AG08396 (cell line): Measurements from ENCODE around the gene HAUS8.
A peak's percentile ranks its signal among the peaks of the same experiment; 100 is the strongest.

Source experiments
- DNase-seq: peaks from one replicate; pipeline ENCODE4 v3.0.0; 2012; ENCODE audit warnings: low spot score, mixed read lengths

HAUS8 gene

GRCh38 chr19:17075864-17076542, 751 bp upstream of the HAUS8 start:
- DNase-seq = peak; percentile 41

- DNase-seq = no peak
Observed at GRCh38 chr19:17074634-17075034, 618 bp downstream of the HAUS8 start.

- DNase-seq = no peak
Observed at GRCh38 chr19:17073869-17074633, 1.2 kb downstream of the HAUS8 start.

- DNase-seq = no peak
Observed at GRCh38 chr19:17070912-17071311, 4.3 kb downstream of the HAUS8 start.

GRCh38 chr19:17070421-17070820, 4.8 kb downstream of the HAUS8 start:
- DNase-seq = no peak

GRCh38 chr19:17069193-17069592, 6.1 kb downstream of the HAUS8 start:
- no peak for DNase-seq

- DNase-seq = no peak
Observed at GRCh38 chr19:17063428-17063827, 11.8 kb downstream of the HAUS8 start.

GRCh38 chr19:17061691-17062090, 13.6 kb downstream of the HAUS8 start:
- no peak for DNase-seq

GRCh38 chr19:17061205-17061604, 14.0 kb downstream of the HAUS8 start:
- DNase-seq = no peak

- DNase-seq = no peak
Observed at GRCh38 chr19:17060802-17061201, 14.4 kb downstream of the HAUS8 start.

- no peak for DNase-seq
Observed at GRCh38 chr19:17058236-17058635, 17.0 kb downstream of the HAUS8 start.

- no peak for DNase-seq
Observed at GRCh38 chr19:17055636-17056035, 19.6 kb downstream of the HAUS8 start.

GRCh38 chr19:17054746-17055145, 20.5 kb downstream of the HAUS8 start:
- DNase-seq = no peak

- DNase-seq = peak; percentile 66
Observed at GRCh38 chr19:17052439-17052838, 22.8 kb downstream of the HAUS8 start.

- DNase-seq = peak; percentile 54
Observed at GRCh38 chr19:17049711-17050280, 25.5 kb downstream of the HAUS8 start.

GRCh38 chr19:17048885-17049453, 26.3 kb downstream of the HAUS8 start:
- DNase-seq = no peak

GRCh38 chr19:17045907-17046502, 29.2 kb downstream of the HAUS8 start:
- no peak for DNase-seq

- DNase-seq = no peak
Observed at GRCh38 chr19:17043744-17044143, 31.5 kb downstream of the HAUS8 start.

GRCh38 chr19:17041976-17042375, 33.3 kb downstream of the HAUS8 start:
- DNase-seq = no peak

- no peak for DNase-seq
Observed at GRCh38 chr19:17037966-17038500, 37.2 kb downstream of the HAUS8 start.

- DNase-seq = no peak
Observed at GRCh38 chr19:17037184-17037583, 38.1 kb downstream of the HAUS8 start.

GRCh38 chr19:17036640-17037039, 38.6 kb downstream of the HAUS8 start:
- DNase-seq = no peak
